ENCODE data around the gene PIEZO1. TPM values are rescaled to one million over a fixed set of nuclear protein-coding genes. Genes with fewer than 3 reads are reported as not detected.

The PIEZO1 gene
- total and polyA plus RNA-seq, 9 of the 15 experiments (the other 6 are each of a cell fraction or from before 2014, with no cell fraction given), result 3.6 to 432 (median 131) TPM

DNA sequence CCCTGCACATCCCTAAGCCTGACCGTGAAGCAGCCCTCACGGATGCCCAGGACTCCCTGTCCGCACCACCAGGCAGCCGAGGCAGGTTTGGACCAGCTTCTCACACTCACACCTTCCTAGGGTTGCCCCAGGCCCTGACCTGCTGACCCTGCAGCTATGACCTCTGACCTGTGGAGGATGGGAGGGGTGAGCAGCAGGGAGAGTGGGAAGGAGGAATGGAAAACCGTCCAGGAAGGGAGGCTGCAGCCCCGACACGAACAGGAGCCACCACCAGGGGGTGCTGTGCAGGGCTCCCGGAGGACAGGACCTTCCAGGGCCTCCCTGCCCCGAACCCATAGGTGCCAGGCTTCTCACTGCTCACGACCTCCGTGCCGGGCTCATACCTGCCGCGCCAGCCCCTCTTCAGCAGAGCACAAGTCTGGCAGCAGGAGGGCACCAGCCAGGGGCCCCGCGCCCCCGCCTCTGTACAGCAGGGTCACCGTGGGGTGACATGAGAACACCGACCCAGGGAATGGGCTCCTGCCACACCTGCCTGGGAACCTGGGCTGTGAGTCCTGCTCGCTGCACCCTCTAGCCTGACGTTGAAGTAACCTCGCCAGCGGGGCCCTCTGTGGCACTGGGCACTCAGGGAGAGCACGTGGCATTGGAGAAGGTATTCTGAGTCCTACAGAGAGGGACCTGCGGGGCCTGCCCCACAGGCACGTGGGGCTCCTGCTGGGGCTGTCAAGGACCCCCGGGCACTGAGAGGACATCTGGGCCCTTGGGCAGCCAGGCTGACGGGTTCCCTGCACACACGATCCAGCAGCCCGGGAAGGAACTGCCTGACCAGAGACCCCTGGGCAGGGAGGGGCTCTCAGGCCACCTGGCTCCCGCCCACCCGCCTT lies 41.1 kb downstream of the PIEZO1 start (continued):
- TF ChIP-seq, protein P1, sequence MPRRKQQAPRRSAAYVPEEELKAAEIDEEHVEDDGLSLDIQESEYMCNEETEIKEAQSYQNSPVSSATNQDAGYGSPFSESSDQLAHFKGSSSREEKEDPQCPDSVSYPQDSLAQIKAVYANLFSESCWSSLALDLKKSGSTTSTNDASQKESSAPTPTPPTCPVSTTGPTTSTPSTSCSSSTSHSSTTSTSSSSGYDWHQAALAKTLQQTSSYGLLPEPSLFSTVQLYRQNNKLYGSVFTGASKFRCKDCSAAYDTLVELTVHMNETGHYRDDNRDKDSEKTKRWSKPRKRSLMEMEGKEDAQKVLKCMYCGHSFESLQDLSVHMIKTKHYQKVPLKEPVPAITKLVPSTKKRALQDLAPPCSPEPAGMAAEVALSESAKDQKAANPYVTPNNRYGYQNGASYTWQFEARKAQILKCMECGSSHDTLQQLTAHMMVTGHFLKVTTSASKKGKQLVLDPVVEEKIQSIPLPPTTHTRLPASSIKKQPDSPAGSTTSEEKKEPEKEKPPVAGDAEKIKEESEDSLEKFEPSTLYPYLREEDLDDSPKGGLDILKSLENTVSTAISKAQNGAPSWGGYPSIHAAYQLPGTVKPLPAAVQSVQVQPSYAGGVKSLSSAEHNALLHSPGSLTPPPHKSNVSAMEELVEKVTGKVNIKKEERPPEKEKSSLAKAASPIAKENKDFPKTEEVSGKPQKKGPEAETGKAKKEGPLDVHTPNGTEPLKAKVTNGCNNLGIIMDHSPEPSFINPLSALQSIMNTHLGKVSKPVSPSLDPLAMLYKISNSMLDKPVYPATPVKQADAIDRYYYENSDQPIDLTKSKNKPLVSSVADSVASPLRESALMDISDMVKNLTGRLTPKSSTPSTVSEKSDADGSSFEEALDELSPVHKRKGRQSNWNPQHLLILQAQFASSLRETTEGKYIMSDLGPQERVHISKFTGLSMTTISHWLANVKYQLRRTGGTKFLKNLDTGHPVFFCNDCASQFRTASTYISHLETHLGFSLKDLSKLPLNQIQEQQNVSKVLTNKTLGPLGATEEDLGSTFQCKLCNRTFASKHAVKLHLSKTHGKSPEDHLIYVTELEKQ (CRISPR knock-in tag; IDR thresholded peaks at IDR 0.05), result no peak
- TF ChIP-seq MTA2 (IDR thresholded peaks at IDR 0.05; ENCODE audit: low read depth) (no peak), CBFA2T3 (IDR thresholded peaks at IDR 0.05) (no peak), RBM17 (IDR thresholded peaks at IDR 0.05; ENCODE audit: borderline replicate concordance, low read depth, low read length) (no peak), ZZZ3 (IDR thresholded peaks at IDR 0.05) (no peak), YBX1 (IDR thresholded peaks at IDR 0.05) (no peak), ZNF644 (tag; IDR thresholded peaks at IDR 0.05; ENCODE audit: low read depth) (no peak), NR2F6 (CRISPR knock-in tag; IDR thresholded peaks at IDR 0.05) (no peak), SRSF9 (IDR thresholded peaks at IDR 0.05; ENCODE audit: borderline replicate concordance, low read depth, low read length) (no peak), FUS (optimal IDR thresholded peaks at IDR 0.05; ENCODE audit: low read depth, low read length) (no peak), TCFL5 (CRISPR knock-in tag; conservative IDR thresholded peaks at IDR 0.05) (no peak), U2AF2 (optimal IDR thresholded peaks at IDR 0.05; ENCODE audit: low read depth, low read length) (no peak), FOXP1 (CRISPR knock-in tag; IDR thresholded peaks at IDR 0.05) (no peak), MTA3 (IDR thresholded peaks at IDR 0.05; ENCODE audit: borderline replicate concordance) (peak; percentile 47; the same call in 1 of the 2 replicates)
- TF ChIP-seq, protein P2, sequence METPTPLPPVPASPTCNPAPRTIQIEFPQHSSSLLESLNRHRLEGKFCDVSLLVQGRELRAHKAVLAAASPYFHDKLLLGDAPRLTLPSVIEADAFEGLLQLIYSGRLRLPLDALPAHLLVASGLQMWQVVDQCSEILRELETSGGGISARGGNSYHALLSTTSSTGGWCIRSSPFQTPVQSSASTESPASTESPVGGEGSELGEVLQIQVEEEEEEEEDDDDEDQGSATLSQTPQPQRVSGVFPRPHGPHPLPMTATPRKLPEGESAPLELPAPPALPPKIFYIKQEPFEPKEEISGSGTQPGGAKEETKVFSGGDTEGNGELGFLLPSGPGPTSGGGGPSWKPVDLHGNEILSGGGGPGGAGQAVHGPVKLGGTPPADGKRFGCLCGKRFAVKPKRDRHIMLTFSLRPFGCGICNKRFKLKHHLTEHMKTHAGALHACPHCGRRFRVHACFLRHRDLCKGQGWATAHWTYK (CRISPR knock-in tag; IDR thresholded peaks at IDR 0.05), result no peak
- TF ChIP-seq, protein P3, sequence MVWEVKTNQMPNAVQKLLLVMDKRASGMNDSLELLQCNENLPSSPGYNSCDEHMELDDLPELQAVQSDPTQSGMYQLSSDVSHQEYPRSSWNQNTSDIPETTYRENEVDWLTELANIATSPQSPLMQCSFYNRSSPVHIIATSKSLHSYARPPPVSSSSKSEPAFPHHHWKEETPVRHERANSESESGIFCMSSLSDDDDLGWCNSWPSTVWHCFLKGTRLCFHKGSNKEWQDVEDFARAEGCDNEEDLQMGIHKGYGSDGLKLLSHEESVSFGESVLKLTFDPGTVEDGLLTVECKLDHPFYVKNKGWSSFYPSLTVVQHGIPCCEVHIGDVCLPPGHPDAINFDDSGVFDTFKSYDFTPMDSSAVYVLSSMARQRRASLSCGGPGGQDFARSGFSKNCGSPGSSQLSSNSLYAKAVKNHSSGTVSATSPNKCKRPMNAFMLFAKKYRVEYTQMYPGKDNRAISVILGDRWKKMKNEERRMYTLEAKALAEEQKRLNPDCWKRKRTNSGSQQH (CRISPR knock-in tag; IDR thresholded peaks at IDR 0.05), result no peak
- TF ChIP-seq, protein P4, sequence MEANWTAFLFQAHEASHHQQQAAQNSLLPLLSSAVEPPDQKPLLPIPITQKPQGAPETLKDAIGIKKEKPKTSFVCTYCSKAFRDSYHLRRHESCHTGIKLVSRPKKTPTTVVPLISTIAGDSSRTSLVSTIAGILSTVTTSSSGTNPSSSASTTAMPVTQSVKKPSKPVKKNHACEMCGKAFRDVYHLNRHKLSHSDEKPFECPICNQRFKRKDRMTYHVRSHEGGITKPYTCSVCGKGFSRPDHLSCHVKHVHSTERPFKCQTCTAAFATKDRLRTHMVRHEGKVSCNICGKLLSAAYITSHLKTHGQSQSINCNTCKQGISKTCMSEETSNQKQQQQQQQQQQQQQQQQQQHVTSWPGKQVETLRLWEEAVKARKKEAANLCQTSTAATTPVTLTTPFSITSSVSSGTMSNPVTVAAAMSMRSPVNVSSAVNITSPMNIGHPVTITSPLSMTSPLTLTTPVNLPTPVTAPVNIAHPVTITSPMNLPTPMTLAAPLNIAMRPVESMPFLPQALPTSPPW (CRISPR knock-in tag; IDR thresholded peaks at IDR 0.05), result no peak
- TF ChIP-seq, protein P5, sequence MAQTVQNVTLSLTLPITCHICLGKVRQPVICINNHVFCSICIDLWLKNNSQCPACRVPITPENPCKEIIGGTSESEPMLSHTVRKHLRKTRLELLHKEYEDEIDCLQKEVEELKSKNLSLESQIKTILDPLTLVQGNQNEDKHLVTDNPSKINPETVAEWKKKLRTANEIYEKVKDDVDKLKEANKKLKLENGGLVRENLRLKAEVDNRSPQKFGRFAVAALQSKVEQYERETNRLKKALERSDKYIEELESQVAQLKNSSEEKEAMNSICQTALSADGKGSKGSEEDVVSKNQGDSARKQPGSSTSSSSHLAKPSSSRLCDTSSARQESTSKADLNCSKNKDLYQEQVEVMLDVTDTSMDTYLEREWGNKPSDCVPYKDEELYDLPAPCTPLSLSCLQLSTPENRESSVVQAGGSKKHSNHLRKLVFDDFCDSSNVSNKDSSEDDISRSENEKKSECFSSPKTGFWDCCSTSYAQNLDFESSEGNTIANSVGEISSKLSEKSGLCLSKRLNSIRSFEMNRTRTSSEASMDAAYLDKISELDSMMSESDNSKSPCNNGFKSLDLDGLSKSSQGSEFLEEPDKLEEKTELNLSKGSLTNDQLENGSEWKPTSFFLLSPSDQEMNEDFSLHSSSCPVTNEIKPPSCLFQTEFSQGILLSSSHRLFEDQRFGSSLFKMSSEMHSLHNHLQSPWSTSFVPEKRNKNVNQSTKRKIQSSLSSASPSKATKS (CRISPR knock-in tag; IDR thresholded peaks at IDR 0.05), result no peak
